Measurements from ENCODE around the gene RPRD1B.
"Not testable (repeated sequence)": the region's sequence is repeated elsewhere in the genome, so short reads cannot be mapped to it uniquely, and the experiment has no call there.

Gene RPRD1B

DNA sequence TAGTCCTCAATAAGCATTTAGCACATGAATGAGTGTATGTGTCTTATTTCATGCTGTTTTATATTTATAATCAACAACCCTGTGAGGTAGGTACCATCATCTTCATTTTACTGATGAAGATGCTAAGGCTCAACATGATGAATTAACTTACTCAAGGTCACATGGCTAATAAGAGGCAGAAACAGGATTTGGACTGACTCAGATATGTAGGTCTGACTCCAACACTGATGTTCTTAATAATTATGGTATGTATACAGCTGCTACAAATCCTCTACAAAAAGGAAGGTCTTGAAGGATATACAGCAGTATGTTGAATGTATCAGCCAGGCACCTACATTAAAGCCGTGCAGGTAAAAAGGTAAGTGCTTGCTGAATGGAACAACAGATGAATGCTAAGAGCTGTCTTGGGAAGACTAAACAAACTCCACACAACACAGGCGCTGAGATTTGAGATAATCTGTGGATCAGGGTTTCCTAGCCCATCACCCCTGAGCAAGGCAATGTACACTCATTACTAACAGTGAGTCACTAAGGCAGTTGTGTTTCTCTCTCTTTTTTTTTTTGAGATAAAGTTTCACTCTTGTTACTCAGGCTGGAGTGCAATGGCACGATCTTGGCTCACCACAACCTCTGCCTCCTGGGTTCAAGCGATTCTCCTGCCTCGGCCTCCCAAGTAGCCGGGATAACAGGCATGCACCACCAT lies 32.2 kb upstream of the RPRD1B start:
- no peak for DNase-seq (ENCODE audit: low spot score)

DNA sequence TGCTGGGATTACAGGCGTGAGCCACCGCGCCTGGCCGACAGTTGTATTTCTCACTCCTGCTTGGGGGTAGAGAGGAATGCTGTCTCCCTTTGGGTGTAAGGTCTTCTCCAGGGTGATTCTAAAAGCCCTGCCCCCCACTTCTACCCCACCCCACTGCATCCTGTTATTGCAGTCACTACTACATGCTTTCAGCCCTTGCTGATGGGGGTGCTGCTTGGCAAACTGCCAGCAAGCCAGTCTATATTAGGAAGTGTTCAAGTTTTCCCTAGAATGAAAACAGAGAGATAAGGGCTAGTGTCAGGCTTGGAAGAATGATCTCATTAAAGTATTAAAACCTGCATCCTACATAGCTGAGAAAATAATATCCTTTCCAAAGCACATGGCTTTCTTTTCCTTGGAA lies 31.6 kb upstream of the RPRD1B start:
- DNase-seq (ENCODE audit: low spot score) = no peak

DNA sequence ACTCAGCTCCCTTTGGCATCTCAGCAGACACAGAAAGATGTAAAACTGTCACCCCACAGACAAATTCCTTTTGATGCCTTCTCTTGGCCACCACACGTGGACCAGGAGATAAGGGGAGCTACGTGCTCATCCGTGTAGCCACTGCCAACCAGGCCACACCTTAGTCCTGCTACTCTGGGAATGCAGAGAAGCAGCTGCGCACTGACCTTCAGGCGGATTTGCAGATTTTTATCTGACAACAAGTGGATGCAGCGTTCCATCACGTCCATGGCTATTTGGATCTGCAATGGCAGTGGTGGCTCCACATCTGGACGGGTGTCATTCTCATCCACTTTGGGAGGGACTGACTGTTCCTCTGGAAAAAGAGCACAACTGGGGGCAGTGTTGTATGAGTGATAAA lies 31.1 kb upstream of the RPRD1B start:
- no peak for DNase-seq (ENCODE audit: low spot score)

DNA sequence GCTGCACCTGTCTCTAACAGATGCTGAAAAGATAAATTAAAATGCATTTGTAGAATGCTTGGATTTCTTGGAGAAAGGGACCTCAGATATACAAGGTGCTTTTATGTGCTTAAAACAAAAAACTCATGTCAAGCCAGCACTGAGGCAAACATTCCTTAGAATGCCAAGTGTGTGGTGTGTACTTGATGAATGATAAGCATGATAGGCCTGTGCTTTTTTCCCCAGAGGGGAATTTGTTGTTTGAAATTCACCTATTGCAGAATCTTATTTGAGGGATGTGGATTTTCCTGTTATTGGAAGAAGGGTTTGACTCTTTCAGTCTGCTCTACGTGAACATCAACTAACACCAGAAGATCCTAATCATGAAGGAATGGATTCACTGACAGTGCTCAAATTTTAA lies 29.1 kb upstream of the RPRD1B start:
- no peak for DNase-seq (ENCODE audit: low spot score)

DNA sequence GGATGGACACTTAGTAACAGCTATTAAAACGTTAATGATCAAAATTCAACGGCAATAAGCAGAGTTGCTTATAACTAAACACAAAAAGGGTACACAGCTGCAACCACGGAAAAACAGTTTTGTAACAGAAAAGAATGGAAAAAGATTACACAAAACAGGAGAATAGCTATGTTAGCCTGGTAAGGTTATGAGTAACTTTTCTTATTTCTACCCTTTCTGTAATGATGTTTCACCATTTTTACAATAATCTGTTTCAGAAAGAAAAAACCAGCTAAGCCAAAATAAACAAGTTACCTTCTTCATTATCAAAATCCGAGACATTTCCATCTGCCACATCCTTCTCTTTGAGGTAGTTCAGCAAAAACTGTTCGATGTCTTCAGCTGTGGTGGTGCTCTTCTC lies 27.6 kb upstream of the RPRD1B start:
- no peak for DNase-seq (ENCODE audit: low spot score)

DNA sequence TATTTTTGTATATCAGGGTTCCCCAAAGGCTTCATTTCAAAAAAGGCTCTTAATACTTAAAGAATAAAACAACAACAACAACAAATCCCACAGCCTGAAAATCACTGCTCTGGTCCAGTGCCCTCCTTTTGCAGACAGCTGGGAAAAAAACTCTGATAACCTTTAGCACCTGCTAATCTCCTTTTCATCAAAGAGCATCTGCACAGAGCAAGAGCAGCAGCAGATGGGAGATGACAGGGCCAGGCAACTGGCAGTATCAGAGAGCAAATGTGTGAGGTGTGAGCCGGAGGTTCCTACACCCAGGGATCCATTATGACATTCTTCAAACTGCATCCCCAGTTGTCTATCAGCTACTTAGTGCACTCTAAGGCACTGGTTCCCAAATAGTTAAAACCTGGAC lies 26.0 kb upstream of the RPRD1B start:
- DNase-seq (ENCODE audit: low spot score) = no peak

DNA sequence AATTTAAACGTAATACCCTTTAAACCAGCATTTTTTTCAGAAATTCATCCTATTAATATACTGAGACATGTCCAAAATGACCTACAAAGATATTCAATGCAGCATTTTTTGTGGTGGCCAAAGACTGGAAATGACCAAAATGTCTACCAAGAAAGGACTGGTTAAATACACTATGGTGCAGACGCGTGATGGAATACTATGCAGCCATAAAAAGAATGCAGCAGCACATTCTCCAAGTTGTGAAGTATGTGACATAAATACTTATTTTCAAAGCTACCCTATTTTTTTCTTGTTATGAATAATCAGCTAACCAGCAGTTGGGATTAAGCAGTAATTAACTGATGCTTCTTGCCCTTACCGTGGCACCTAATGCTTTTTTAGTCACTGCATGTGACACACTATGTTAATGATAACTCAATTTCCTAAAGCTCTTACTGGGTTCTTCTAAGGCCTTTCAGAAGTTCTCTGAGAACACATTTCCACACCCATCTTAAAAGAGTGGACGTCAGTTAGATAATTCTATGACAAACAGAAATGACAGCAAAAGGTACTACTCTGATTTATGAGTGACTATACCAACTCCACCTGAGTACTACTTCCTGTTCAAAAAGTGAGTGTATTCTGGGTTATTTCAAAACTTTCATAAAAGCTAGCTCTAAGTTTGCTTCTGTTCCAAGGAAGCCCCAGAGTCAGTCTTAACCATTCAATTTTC lies 25.2 kb upstream of the RPRD1B start:
- no peak for DNase-seq (ENCODE audit: low spot score)

DNA sequence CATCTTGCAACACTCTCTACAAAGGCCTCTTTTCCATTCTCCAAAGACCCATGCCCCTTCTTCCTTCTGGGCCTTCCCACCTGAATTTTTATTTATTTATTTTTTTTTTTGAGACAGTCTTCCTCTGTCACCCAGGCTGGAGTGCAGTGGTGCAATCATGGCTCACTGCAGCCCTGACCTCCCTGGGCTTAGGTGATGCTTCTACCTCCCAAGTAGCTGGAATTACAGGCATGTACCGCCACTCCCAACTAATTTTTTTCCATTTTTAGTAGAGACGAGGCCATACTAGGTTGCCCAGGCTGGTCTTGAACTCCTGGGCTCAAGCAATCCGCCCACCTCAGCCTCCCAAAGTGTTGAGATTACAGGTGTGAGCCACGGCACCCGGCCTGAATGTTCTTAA lies 24.1 kb upstream of the RPRD1B start:
- not testable (repeated sequence) for DNase-seq (ENCODE audit: low spot score)

DNA sequence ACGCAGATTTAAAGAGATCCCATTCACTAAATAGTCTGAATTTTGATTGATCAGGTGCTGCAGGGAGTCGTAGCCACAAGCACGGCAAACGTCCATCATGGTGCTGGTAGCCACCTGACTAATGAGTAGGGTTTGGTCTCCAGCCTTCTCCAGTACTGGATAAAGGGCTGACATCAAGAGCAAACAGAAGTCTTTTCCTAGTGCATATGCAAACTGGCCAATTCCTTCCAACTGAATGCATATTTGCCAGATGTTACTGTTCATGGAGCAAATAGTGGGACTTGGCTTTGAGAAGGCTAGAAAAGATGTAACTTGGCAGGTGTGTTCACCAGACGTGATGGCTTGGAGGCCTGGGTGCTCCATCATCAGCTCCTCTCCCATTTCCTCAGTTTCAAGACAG lies 21.9 kb upstream of the RPRD1B start:
- DNase-seq (ENCODE audit: low spot score) = no peak

DNA sequence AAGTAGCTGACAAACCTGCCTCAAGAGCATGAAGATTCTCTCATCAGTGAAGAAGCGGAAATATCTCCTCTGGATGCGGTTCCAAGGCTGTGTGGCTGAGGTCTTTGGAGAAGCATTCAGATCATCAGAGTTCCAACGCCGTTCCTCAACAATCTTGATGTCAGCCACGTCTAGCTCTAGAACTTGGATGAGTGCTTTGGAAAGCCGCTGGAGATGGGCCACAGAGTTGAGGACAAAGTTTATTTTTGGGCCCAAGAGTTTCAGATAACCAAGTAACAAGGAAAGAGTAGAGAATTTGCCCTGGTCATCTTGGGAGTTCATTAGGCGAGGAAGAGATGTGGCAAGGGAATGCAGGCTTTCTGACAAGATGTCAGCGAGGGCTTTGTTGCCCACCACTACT lies 21.2 kb upstream of the RPRD1B start:
- no peak for DNase-seq (ENCODE audit: low spot score)

DNA sequence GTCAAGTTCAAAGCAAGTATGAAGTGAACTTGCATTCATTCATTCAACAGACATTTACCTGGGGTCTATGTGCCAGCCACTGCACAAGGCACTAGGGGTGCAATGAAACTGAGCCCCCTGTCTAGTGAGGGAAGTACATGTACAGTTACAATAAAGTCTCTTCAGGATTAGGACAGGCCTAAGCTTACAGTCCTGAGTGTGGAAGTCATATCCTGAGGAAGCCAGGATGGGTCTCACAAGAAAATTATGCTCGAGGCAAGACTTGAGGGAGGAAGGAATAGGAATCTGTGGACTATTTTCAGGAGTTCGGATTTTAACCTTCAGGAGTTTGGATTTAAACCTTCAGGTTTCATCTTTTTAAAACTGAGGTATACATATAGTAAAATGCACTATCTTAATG lies 19.7 kb upstream of the RPRD1B start:
- no peak for DNase-seq (ENCODE audit: low spot score)

DNA sequence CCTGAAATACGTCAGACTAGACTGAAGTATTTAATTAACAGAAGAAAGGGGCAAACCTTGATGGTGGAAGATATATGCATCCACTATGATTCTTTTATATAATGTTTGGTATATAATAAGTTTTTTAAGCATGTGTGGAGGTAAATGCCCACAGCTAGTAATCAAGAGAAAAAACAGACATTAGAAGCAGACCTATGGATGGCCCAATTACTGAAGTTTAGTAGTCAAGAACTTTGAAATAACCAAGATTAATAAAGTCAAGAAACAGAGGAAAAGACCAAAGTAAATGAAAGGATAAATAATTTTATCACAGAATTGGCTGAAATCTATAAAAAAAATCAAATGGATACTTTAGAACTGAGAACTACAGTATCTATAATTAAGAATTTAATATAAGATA lies 15.6 kb upstream of the RPRD1B start:
- no peak for DNase-seq (ENCODE audit: low spot score)

DNA sequence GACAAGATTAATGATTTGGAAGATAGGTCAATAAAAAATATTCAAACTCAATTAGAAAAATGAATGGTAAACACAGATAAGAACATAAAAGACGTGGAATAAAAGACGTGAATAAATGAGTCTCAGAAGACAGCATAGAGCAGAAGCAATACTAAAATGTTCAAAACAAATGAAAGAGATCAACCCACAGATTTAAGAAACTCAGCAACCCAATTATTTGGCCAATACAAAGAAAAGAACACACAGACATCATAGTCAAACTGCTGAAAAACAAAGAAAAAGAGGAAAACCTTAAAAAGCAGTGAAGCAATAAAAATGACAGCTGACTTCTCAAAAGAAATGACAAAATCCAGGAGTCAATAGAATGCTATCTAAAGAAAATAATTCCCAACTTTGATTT lies 15.2 kb upstream of the RPRD1B start:
- no peak for DNase-seq (ENCODE audit: low spot score)

DNA sequence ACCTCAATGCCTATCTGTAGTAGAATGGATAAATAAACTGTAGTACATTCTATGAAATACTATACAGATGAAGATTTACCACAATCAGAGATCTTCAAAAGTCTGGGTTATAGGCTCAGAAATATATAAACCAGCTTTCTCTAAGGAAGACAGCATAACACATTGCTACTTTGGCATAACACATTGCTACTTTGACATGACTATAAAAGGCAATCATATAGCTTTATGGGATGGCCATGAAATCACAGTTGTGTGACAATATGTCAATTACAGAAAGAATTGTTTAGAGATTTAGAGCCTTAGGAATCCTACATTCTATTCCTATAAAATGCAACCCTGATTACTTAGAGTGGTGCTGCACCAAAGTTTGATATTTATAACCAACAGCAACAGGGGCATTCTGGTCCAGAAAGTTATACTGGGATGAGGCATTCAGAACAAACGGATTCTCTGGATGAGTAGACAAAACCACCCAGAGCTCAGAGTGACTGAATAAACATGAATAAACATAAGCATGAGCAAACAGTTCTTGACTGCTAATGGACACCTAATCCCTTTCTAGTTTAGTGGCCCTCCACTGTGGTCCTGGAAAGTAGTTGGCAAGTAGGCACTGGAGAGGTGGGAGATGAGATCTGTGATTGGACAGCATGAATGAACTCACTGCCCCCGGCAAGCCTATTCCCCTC lies 12.3 kb upstream of the RPRD1B start:
- no peak for DNase-seq (ENCODE audit: low spot score)

DNA sequence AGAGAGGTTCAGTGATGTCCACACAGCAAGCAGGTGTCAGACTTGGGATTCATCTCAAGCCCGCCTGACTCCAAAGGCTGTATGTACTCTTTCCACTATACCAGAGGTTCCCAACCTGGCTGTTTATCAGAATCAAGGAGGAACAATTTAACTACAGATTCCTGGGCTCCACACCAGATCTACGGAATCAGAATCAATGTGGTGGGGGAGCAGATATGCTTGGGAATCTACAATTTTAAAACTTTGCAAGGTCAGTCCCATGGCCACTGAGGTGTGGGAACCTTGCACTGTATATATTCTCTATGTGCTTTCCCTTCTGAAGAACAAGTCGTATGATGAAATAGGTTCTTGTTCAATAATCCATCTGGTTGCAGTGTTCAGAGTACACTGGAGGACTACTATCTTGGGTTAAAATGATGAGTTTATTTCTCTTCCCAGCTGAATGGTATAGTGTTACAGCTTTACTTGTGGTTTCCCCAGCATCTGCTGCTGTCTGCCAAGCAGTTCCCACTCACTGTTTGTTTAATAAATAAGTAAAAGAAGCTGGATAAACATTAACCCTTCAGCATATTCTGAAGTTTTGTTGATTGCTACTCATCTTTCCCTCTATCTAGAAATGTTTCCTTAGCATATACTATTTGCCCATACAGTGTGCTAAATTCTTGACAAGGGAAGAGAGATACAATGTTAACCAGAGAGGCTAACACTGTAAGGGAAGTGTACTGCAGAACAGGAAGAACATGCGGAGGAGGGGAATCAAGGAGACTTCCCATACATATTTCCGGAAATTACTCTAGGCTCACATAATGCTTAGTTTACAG lies 10.2 kb upstream of the RPRD1B start:
- DNase-seq (ENCODE audit: low spot score) = no peak

DNA sequence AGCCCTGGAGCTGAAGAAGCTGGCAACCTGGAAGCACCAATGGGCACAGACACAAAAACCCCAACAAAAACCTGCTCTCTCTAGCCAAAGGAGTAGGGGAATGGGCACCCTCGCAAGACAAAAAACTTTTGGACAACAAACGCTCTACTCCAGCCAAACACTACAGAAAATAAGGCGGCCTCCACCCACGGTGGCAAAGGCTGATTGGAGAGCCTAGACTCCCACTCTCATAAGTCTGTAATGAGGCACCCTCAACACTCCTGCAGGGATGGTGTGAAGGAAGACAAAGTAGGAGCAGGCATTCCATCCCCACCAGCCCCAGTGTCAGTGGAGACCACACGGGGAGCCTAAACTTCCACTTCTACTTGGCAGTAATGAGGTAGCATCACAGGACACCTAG lies 9.1 kb upstream of the RPRD1B start:
- DNase-seq (ENCODE audit: low spot score) = no peak

DNA sequence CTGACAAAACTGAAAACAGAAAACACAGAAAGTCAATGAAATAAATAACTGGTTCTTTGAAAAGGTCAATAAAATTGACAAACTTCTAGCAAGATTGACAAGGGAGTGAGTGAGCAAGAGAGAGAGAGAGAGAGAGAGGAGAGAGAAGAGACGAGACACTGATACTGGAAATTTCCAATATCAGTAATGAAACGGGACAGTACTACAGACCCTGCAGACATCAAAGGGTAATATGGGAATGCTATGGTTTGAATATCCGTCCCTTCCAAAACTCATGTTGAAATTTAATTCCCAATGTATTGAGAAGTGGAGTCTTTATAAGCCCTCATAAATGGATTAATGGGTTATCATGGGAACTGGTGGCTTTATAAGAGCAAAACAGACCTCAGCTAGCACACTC lies 4.1 kb upstream of the RPRD1B start:
- DNase-seq (ENCODE audit: low spot score) = no peak

DNA sequence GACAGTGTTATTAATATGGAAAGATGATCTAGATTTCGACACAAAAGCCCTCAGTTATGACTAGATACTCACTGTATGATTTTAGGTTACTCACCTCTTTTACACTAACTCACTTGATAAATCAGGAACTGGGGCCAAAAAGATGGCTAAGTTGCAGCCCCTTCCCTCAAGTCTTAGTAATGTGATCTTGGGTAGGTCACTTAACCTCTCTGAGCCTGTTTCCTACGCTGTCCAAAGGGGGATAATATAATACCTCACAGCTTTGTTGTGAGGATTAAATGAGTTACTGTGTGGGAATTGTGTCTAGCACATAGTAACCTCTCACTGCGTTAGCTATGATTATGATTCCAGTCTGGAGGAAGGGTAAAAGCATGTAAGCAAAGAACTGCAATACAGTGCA lies 1.6 kb upstream of the RPRD1B start:
- no peak for DNase-seq (ENCODE audit: low spot score)

DNA sequence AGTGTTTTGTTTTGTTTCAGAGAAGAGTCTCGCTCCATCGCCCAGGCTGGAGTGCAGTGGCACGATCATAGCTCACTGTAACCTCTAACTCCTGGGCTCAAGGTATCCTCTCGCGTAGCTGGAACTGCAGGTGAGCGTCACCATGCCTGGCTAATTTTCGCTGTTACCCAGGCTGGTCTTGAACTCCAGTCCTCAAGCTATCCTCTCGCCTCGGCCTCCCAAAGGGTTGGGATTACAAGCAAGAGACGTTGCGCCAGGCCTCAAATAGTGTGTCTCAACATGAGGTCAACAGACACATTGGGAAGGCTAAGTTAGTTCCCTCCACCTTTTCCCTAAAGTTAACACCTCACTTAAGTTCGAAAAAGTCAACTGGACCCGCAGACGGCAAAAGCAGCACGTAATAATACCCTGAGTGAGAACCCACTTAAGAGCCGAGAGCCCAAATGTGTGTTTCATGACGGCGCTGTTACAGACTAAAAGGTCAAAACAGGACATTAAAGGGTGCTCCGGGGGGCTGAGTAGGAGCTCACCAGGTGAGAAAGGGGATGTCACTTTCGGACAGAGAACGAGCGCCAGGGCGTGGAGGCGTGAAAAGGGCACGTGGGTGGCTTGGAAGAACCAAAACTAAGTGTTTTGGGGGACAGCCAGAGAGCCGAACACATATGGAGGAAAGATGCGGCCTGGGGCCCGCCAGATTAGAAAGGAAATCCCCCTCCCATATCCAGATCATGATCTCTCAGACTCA lies 789 bp upstream of the RPRD1B start:
- DNase-seq (ENCODE audit: low spot score) = no peak

DNA sequence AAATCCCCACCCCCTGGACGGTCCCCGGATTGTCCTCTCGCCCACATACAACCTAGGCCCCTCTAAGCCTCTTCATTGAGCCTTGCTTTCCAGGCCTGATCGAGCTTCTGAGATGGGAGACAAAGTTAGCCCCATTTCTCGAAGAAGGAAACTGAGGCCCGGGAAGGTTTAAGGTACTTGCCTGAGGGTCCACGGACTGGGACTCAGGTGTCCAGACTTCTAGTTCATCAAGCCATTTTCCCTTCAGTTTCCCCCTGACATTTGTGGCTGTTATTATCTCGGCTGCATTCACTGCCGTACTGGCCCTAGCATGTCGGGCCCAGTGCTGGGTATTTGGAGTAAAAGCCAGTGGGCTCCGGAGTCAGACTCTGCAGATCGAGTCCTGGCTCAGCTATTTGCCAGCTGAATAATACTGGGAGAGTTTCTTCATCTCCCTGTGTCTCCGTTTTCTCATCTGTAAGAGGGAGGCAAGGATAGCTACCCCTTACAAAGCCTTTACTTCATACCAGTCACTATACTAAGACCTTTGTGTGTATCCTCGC lies 633 bp downstream of the RPRD1B start:
- DNase-seq (ENCODE audit: low spot score) = peak; percentile 16

DNA sequence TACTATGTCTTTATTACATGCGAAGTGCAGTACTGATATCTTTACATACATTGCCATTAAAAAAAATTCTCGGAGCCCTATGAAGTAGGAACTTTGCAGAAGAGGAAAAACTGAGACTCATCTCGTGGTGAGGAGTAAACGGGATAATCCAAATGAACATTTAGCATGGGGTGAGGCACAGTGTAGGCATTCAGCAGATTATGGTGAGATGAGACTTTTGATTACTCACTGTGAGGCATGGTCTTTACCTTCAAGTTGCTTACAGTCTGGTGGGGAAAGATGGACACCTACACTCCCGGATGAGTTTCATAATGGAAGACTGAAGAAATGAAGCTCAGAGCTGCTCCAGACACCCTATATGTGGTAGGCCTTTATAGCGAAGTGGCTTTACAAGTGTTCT lies 1.4 kb downstream of the RPRD1B start:
- no peak for DNase-seq (ENCODE audit: low spot score)

DNA sequence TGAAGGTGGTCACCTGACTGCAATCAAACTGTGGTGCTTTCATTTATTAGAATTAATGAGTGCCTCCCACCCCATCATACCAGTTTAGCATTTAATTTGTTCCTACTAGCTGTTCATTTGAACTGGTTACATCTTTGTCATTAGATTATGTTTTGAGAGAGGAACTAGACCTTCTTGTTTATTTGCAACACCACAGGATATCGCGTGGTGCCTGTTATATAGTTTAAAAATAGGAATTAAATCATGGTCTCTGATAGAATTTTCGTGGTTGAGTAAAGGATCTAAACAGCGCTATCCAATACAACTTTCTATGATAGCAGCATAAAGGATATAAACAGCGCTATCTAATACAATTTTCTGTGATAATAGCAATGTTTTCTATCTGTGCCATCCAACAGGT lies 2.8 kb downstream of the RPRD1B start:
- DNase-seq (ENCODE audit: low spot score) = no peak
